Fibroblast of skin of left biceps (primary cell): ENCODE data around the gene JAM3.
"Not testable (repeated sequence)": the region's sequence is repeated elsewhere in the genome, so short reads cannot be mapped to it uniquely, and the experiment has no call there.

Experiments used
- DNase-seq, 2 experiments: peaks; one replicate each; pipeline ENCODE4 v3.0.0-alpha.2; 2013; ENCODE audit warnings: low read depth in 2 of 2

JAM3 gene

GRCh38 chr11:134062265-134063123, 6.4 kb upstream of the JAM3 start:
- no peak for DNase-seq

- DNase-seq: no peak
Observed at GRCh38 chr11:134063124-134063495, 5.8 kb upstream of the JAM3 start.

- no peak for DNase-seq
Observed at GRCh38 chr11:134063991-134064747, 4.7 kb upstream of the JAM3 start.

GRCh38 chr11:134065381-134065780, 3.5 kb upstream of the JAM3 start:
- DNase-seq: no peak

GRCh38 chr11:134066943-134067885, 1.7 kb upstream of the JAM3 start:
- no peak for DNase-seq

GRCh38 chr11:134069426-134070341, 812 bp downstream of the JAM3 start:
- DNase-seq: no peak

GRCh38 chr11:134070342-134070845, 1.5 kb downstream of the JAM3 start:
- DNase-seq: no peak

- no peak for DNase-seq
Observed at GRCh38 chr11:134071306-134071705, 2.4 kb downstream of the JAM3 start.

- DNase-seq: peak in 1 of 2 experiments; percentile 29
Observed at GRCh38 chr11:134071766-134072402, 3.0 kb downstream of the JAM3 start.

GRCh38 chr11:134072844-134073243, 4.0 kb downstream of the JAM3 start:
- DNase-seq: no peak

- DNase-seq: no peak
Observed at GRCh38 chr11:134074346-134074745, 5.5 kb downstream of the JAM3 start.

GRCh38 chr11:134074766-134075165, 5.9 kb downstream of the JAM3 start:
- DNase-seq: no peak

GRCh38 chr11:134079317-134079716, 10.4 kb downstream of the JAM3 start:
- no peak for DNase-seq

- DNase-seq: not testable (repeated sequence)
Observed at GRCh38 chr11:134081258-134081657, 12.4 kb downstream of the JAM3 start.

- DNase-seq: no peak
Observed at GRCh38 chr11:134082990-134083389, 14.1 kb downstream of the JAM3 start.

- no peak for DNase-seq
Observed at GRCh38 chr11:134086376-134086775, 17.5 kb downstream of the JAM3 start.

GRCh38 chr11:134092006-134092405, 23.1 kb downstream of the JAM3 start:
- not testable (repeated sequence) for DNase-seq

- no peak for DNase-seq
Observed at GRCh38 chr11:134097166-134097565, 28.3 kb downstream of the JAM3 start.

GRCh38 chr11:134098566-134099184, 29.8 kb downstream of the JAM3 start:
- no peak for DNase-seq

GRCh38 chr11:134100171-134100570, 31.3 kb downstream of the JAM3 start:
- no peak for DNase-seq
